Measurements from ENCODE around the gene LRRC39.

LRRC39 gene

GRCh38 chr1:100177295-100178041 is 588 bp downstream of the LRRC39 start:
- Histone ChIP-seq H3K4me1 (ENCODE audit: insufficient read depth, poor library complexity, severe bottlenecking) (no peaks in the 10 kb centered on the region), H3K4me3 (ENCODE audit: severe bottlenecking) (no peak overlapping the region), H3K36me3 (ENCODE audit: low read depth) (no peaks in the 10 kb centered on the region), H3K27me3 (ENCODE audit: insufficient read depth, poor library complexity, severe bottlenecking) (no peaks in the 10 kb centered on the region), H3K9me3 (ENCODE audit: severe bottlenecking) (no peaks in the 10 kb centered on the region), H3K27ac (ENCODE audit: poor library complexity, severe bottlenecking) (no peak overlapping the region)
- no peak for DNase-seq (ENCODE audit: low spot score)
- no peak for TF ChIP-seq CTCF (IDR thresholded peaks at IDR 0.05; ENCODE audit: poor library complexity, severe bottlenecking)
- ATAC-seq (ENCODE audit: low read depth) = no peak

- Histone ChIP-seq H3K9me3 (ENCODE audit: severe bottlenecking) (no peaks in the 10 kb centered on the region), H3K4me1 (ENCODE audit: insufficient read depth, poor library complexity, severe bottlenecking) (no peaks in the 10 kb centered on the region)
- no peak for DNase-seq (ENCODE audit: low spot score)
These were observed 10.0 kb downstream of the LRRC39 start for GRCh38 chr1:100168051-100168450.

GRCh38 chr1:100164702-100165101 is 13.4 kb downstream of the LRRC39 start:
- Histone ChIP-seq H3K27ac (ENCODE audit: poor library complexity, severe bottlenecking) (no peak overlapping the region), H3K36me3 (ENCODE audit: low read depth) (no peaks in the 10 kb centered on the region), H3K4me3 (ENCODE audit: severe bottlenecking) (no peak overlapping the region), H3K4me1 (ENCODE audit: insufficient read depth, poor library complexity, severe bottlenecking) (no peaks in the 10 kb centered on the region), H3K9me3 (ENCODE audit: severe bottlenecking) (no peaks in the 10 kb centered on the region), H3K27me3 (ENCODE audit: insufficient read depth, poor library complexity, severe bottlenecking) (no peaks in the 10 kb centered on the region)
- TF ChIP-seq CTCF (IDR thresholded peaks at IDR 0.05; ENCODE audit: poor library complexity, severe bottlenecking) = no peak
- ATAC-seq (ENCODE audit: low read depth) (no peak), DNase-seq (ENCODE audit: low spot score) (no peak)

More at GRCh38 chr1:100168051-100168450, 10.0 kb downstream of the LRRC39 start:
- Histone ChIP-seq H3K27me3 (ENCODE audit: insufficient read depth, poor library complexity, severe bottlenecking) (no peaks in the 10 kb centered on the region), H3K4me3 (ENCODE audit: severe bottlenecking) (no peak overlapping the region), H3K36me3 (ENCODE audit: low read depth) (no peaks in the 10 kb centered on the region), H3K27ac (ENCODE audit: poor library complexity, severe bottlenecking) (no peak overlapping the region)
- ATAC-seq (ENCODE audit: low read depth) = no peak
- no peak for TF ChIP-seq CTCF (IDR thresholded peaks at IDR 0.05; ENCODE audit: poor library complexity, severe bottlenecking)

GRCh38 chr1:100164216-100164615 is 13.8 kb downstream of the LRRC39 start:
- DNase-seq (ENCODE audit: low spot score) = no peak
- no peaks in the 10 kb centered on the region for H3K27me3 ChIP-seq (ENCODE audit: insufficient read depth, poor library complexity, severe bottlenecking)
- H3K4me1 ChIP-seq (ENCODE audit: insufficient read depth, poor library complexity, severe bottlenecking) = no peaks in the 10 kb centered on the region
- H3K9me3 ChIP-seq (ENCODE audit: severe bottlenecking) = no peaks in the 10 kb centered on the region
- H3K36me3 ChIP-seq (ENCODE audit: low read depth) = no peaks in the 10 kb centered on the region
- H3K27ac ChIP-seq (ENCODE audit: poor library complexity, severe bottlenecking) = no peak overlapping the region
- H3K4me3 ChIP-seq (ENCODE audit: severe bottlenecking) = no peak overlapping the region
- ATAC-seq (ENCODE audit: low read depth) = no peak
- TF ChIP-seq CTCF (IDR thresholded peaks at IDR 0.05; ENCODE audit: poor library complexity, severe bottlenecking) = no peak

GRCh38 chr1:100162881-100163280 is 15.2 kb downstream of the LRRC39 start:
- no peak for TF ChIP-seq CTCF (IDR thresholded peaks at IDR 0.05; ENCODE audit: poor library complexity, severe bottlenecking)
- DNase-seq (ENCODE audit: low spot score) = no peak
- Histone ChIP-seq H3K4me3 (ENCODE audit: severe bottlenecking) (no peak overlapping the region), H3K9me3 (ENCODE audit: severe bottlenecking) (no peaks in the 10 kb centered on the region), H3K36me3 (ENCODE audit: low read depth) (no peaks in the 10 kb centered on the region), H3K27me3 (ENCODE audit: insufficient read depth, poor library complexity, severe bottlenecking) (no peaks in the 10 kb centered on the region), H3K27ac (ENCODE audit: poor library complexity, severe bottlenecking) (no peak overlapping the region), H3K4me1 (ENCODE audit: insufficient read depth, poor library complexity, severe bottlenecking) (no peaks in the 10 kb centered on the region)
- ATAC-seq (ENCODE audit: low read depth) = no peak

All from RWPE2 (cell line).